Measurements from ENCODE around the gene AVEN.

Gene AVEN

GRCh38 chr15:33907326-33907725 is 131.7 kb downstream of the AVEN start:
- no peak overlapping the region for H3K9ac ChIP-seq (ENCODE audit: low read depth, low read length)
- no peaks in the 10 kb centered on the region for H3K9me3 ChIP-seq (ENCODE audit: insufficient read depth, low read depth, low read length)
- H3K27ac ChIP-seq (ENCODE audit: low read length) = no peak overlapping the region
- H3K4me3 ChIP-seq (ENCODE audit: low read length) = no peak overlapping the region
- H3K27me3 ChIP-seq (ENCODE audit: insufficient read depth, low read length) = no peaks in the 10 kb centered on the region
- peaks cover 8% of the 10 kb centered on the region; the same call in 1 of the 2 replicates for H3K4me1 ChIP-seq (ENCODE audit: insufficient read depth, low read length)
- no peaks in the 10 kb centered on the region for H3K36me3 ChIP-seq (ENCODE audit: insufficient read depth, low read depth, low read length)

- Histone ChIP-seq H3K36me3 (ENCODE audit: insufficient read depth, low read depth, low read length) (no peaks in the 10 kb centered on the region), H3K27ac (ENCODE audit: low read length) (no peak overlapping the region), H3K4me3 (ENCODE audit: low read length) (no peak overlapping the region), H3K4me1 (ENCODE audit: insufficient read depth, low read length) (peaks cover 6% of the 10 kb centered on the region; the same call in 1 of the 2 replicates), H3K27me3 (ENCODE audit: insufficient read depth, low read length) (no peaks in the 10 kb centered on the region), H3K9me3 (ENCODE audit: insufficient read depth, low read depth, low read length) (no peaks in the 10 kb centered on the region), H3K9ac (ENCODE audit: low read depth, low read length) (no peak overlapping the region)
Measured at GRCh38 chr15:33903661-33904060, 135.3 kb downstream of the AVEN start.

GRCh38 chr15:33902043-33902442 is 137.0 kb downstream of the AVEN start:
- H3K9ac ChIP-seq (ENCODE audit: low read depth, low read length) = no peak overlapping the region
- H3K4me3 ChIP-seq (ENCODE audit: low read length) = no peak overlapping the region
- H3K9me3 ChIP-seq (ENCODE audit: insufficient read depth, low read depth, low read length) = no peaks in the 10 kb centered on the region
- no peaks in the 10 kb centered on the region for H3K27me3 ChIP-seq (ENCODE audit: insufficient read depth, low read length)
- H3K4me1 ChIP-seq (ENCODE audit: insufficient read depth, low read length) = 0 out of 2 replicates have a peak, but pooled peaks cover 4% of the 10 kb centered on the region
- H3K36me3 ChIP-seq (ENCODE audit: insufficient read depth, low read depth, low read length) = no peaks in the 10 kb centered on the region
- H3K27ac ChIP-seq (ENCODE audit: low read length) = no peak overlapping the region

DNA sequence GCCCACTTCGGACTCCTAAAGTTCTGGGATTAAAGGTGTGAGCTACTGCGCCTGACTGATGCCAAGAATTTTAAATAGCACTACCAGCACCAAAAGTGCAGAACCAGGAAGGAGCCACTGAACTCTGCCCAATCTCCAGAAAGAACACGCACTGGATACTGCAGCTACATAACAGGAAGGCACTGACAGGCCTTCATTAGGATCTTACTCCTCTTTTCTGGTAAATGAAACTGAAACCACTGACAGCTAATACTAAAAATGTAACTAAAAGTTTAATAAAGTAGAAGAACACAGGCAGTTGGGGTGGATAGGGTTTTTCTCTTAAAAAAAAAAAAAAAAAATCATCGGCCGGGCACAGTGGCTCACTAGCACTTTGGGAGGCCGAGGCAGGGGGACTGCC is 144.8 kb downstream of the AVEN start:
- no peaks in the 10 kb centered on the region for H3K27me3 ChIP-seq (ENCODE audit: insufficient read depth, low read length)
- no peak overlapping the region for H3K9ac ChIP-seq (ENCODE audit: low read depth, low read length)
- H3K36me3 ChIP-seq (ENCODE audit: insufficient read depth, low read depth, low read length) = no peaks in the 10 kb centered on the region
- H3K9me3 ChIP-seq (ENCODE audit: insufficient read depth, low read depth, low read length) = no peaks in the 10 kb centered on the region
- H3K27ac ChIP-seq (ENCODE audit: low read length) = no peak overlapping the region
- H3K4me1 ChIP-seq (ENCODE audit: insufficient read depth, low read length) = no peaks in the 10 kb centered on the region
- no peak overlapping the region for H3K4me3 ChIP-seq (ENCODE audit: low read length)

DNA sequence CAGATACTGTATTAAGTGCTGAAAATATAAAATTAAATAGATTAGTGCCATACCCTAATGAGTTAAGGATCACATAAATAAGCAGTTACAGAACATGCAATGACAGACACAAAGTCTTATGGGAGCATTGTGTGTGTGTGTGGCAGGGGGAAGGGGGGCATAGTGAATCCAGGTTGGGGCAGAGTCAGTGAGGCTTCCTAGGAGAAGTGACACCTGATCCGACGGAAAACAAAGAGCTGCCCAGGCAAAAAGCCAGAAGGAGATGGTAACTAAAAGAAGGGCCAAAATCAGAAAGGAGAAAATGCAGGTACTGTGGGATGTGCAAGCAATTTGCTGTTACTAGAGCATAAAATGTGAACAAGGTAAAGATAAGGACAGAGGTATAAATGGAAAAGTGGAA is 150.8 kb downstream of the AVEN start:
- H3K4me1 ChIP-seq (ENCODE audit: insufficient read depth, low read length) = no peaks in the 10 kb centered on the region
- H3K9me3 ChIP-seq (ENCODE audit: insufficient read depth, low read depth, low read length) = no peaks in the 10 kb centered on the region
- no peak overlapping the region for H3K9ac ChIP-seq (ENCODE audit: low read depth, low read length)
- H3K27ac ChIP-seq (ENCODE audit: low read length) = no peak overlapping the region
- no peaks in the 10 kb centered on the region for H3K36me3 ChIP-seq (ENCODE audit: insufficient read depth, low read depth, low read length)
- no peaks in the 10 kb centered on the region for H3K27me3 ChIP-seq (ENCODE audit: insufficient read depth, low read length)
- H3K4me3 ChIP-seq (ENCODE audit: low read length) = no peak overlapping the region

- Histone ChIP-seq H3K4me3 (ENCODE audit: low read length) (no peak overlapping the region), H3K9me3 (ENCODE audit: insufficient read depth, low read depth, low read length) (no peaks in the 10 kb centered on the region), H3K27me3 (ENCODE audit: insufficient read depth, low read length) (no peaks in the 10 kb centered on the region), H3K27ac (ENCODE audit: low read length) (no peak overlapping the region), H3K9ac (ENCODE audit: low read depth, low read length) (no peak overlapping the region), H3K4me1 (ENCODE audit: insufficient read depth, low read length) (no peaks in the 10 kb centered on the region), H3K36me3 (ENCODE audit: insufficient read depth, low read depth, low read length) (no peaks in the 10 kb centered on the region)
Measured at GRCh38 chr15:33882921-33883320, 156.1 kb downstream of the AVEN start.

DNA sequence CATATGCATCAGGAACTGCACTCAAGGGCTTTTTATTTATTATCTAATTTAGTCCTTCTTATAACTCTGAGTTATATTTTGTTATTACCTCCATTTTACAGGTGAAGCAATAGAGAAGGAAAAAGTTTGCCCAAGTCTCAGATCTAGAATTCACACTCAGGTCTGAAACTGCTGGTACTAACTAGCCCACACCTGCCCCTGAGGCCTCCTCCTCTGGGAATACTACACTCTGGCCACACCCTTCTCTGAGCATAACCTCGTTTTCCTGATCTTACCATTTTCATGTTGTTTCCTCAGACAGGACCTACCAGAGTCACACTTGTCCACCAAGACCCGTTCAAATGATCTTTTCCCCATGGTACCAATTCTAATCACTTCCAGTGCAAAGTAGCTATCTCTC is 164.8 kb downstream of the AVEN start:
- Histone ChIP-seq H3K27ac (ENCODE audit: low read length) (no peak overlapping the region), H3K9me3 (ENCODE audit: insufficient read depth, low read depth, low read length) (no peaks in the 10 kb centered on the region), H3K4me3 (ENCODE audit: low read length) (no peak overlapping the region), H3K9ac (ENCODE audit: low read depth, low read length) (no peak overlapping the region), H3K27me3 (ENCODE audit: insufficient read depth, low read length) (no peaks in the 10 kb centered on the region), H3K4me1 (ENCODE audit: insufficient read depth, low read length) (peaks cover 4% of the 10 kb centered on the region; the same call in 1 of the 2 replicates), H3K36me3 (ENCODE audit: insufficient read depth, low read depth, low read length) (no peaks in the 10 kb centered on the region)

- H3K27ac ChIP-seq (ENCODE audit: low read length) = no peak overlapping the region
- H3K4me1 ChIP-seq (ENCODE audit: insufficient read depth, low read length) = peaks cover 4% of the 10 kb centered on the region; the same call in 1 of the 2 replicates
- H3K27me3 ChIP-seq (ENCODE audit: insufficient read depth, low read length) = no peaks in the 10 kb centered on the region
- no peak overlapping the region for H3K9ac ChIP-seq (ENCODE audit: low read depth, low read length)
- H3K9me3 ChIP-seq (ENCODE audit: insufficient read depth, low read depth, low read length) = no peaks in the 10 kb centered on the region
- no peaks in the 10 kb centered on the region for H3K36me3 ChIP-seq (ENCODE audit: insufficient read depth, low read depth, low read length)
- no peak overlapping the region for H3K4me3 ChIP-seq (ENCODE audit: low read length)
Measured at GRCh38 chr15:33872416-33873106, 166.4 kb downstream of the AVEN start.

DNA sequence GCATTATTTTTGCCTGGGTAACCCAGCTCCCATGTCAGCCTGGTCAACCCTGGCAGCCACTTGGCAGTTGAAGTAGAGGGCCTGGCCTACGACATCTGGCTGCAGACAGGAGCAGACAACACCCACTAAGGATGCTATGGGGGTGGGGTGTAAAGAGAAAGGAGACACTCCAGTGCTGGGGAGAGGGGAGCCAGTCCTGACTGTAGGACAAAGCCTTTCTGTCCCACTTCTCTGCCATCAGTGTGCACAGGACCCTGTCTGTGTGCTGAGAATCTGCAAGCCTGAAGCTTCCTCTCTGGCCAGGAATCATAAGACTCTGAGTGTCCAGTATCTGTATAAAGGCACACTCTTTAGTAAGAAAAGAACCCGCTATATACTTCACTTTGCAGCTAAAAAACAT is 167.0 kb downstream of the AVEN start:
- peaks cover 4% of the 10 kb centered on the region; the same call in 1 of the 2 replicates for H3K4me1 ChIP-seq (ENCODE audit: insufficient read depth, low read length)
- no peak overlapping the region for H3K27ac ChIP-seq (ENCODE audit: low read length)
- no peak overlapping the region for H3K4me3 ChIP-seq (ENCODE audit: low read length)
- H3K9me3 ChIP-seq (ENCODE audit: insufficient read depth, low read depth, low read length) = no peaks in the 10 kb centered on the region
- no peaks in the 10 kb centered on the region for H3K36me3 ChIP-seq (ENCODE audit: insufficient read depth, low read depth, low read length)
- H3K27me3 ChIP-seq (ENCODE audit: insufficient read depth, low read length) = no peaks in the 10 kb centered on the region
- no peak overlapping the region for H3K9ac ChIP-seq (ENCODE audit: low read depth, low read length)

- Histone ChIP-seq H3K4me3 (ENCODE audit: low read length) (no peak overlapping the region), H3K27me3 (ENCODE audit: insufficient read depth, low read length) (no peaks in the 10 kb centered on the region), H3K4me1 (ENCODE audit: insufficient read depth, low read length) (no peaks in the 10 kb centered on the region)
Measured at GRCh38 chr15:33866101-33866737, 172.8 kb downstream of the AVEN start.

GRCh38 chr15:33865416-33865815 is 173.6 kb downstream of the AVEN start:
- peaks cover 8% of the 10 kb centered on the region; the same call in 1 of the 2 replicates for H3K36me3 ChIP-seq (ENCODE audit: insufficient read depth, low read depth, low read length)
- H3K9me3 ChIP-seq (ENCODE audit: insufficient read depth, low read depth, low read length) = no peaks in the 10 kb centered on the region
- H3K4me1 ChIP-seq (ENCODE audit: insufficient read depth, low read length) = no peaks in the 10 kb centered on the region
- H3K4me3 ChIP-seq (ENCODE audit: low read length) = no peak overlapping the region
- no peaks in the 10 kb centered on the region for H3K27me3 ChIP-seq (ENCODE audit: insufficient read depth, low read length)
- no peak overlapping the region for H3K27ac ChIP-seq (ENCODE audit: low read length)
- H3K9ac ChIP-seq (ENCODE audit: low read depth, low read length) = no peak overlapping the region

More at GRCh38 chr15:33866101-33866737, 172.8 kb downstream of the AVEN start:
- Histone ChIP-seq H3K9ac (ENCODE audit: low read depth, low read length) (no peak overlapping the region), H3K9me3 (ENCODE audit: insufficient read depth, low read depth, low read length) (no peaks in the 10 kb centered on the region), H3K36me3 (ENCODE audit: insufficient read depth, low read depth, low read length) (peaks cover 8% of the 10 kb centered on the region; the same call in 1 of the 2 replicates), H3K27ac (ENCODE audit: low read length) (no peak overlapping the region)

Measured in iPS-20b (cell line).